Mesothelial cell of epicardium (in vitro differentiated cells): ENCODE data around the gene PRKAR2A. TPM values are rescaled to one million over a fixed set of nuclear protein-coding genes. Genes with fewer than 3 reads are reported as not detected.
"Not testable (repeated sequence)": the region's sequence is repeated elsewhere in the genome, so short reads cannot be mapped to it uniquely, and the experiment has no call there.

Source experiments
- DNase-seq, 2 experiments: peaks; one replicate each; pipeline ENCODE4 v3.0.0; 2021; ENCODE audit warnings: low spot score in 2 of 2; ENCODE audit not compliant: unreplicated experiment in 2 of 2
- H3K27ac Mint-ChIP-seq: 2 replicates; pipeline ENCODE4 v1.8.0; 2021; ENCODE audit warnings: mixed read lengths
- H3K27me3 Mint-ChIP-seq: 2 replicates; pipeline ENCODE4 v1.8.0; 2021; ENCODE audit warnings: low read depth, mixed read lengths
- H3K36me3 Mint-ChIP-seq: 2 replicates; pipeline ENCODE4 v1.8.0; 2021; ENCODE audit warnings: mixed read lengths
- H3K4me1 Mint-ChIP-seq: 2 replicates; pipeline ENCODE4 v1.8.0; 2021; ENCODE audit warnings: mixed read lengths
- H3K4me3 Mint-ChIP-seq: 2 replicates; pipeline ENCODE4 v1.8.0; 2021; ENCODE audit warnings: mild to moderate bottlenecking, moderate library complexity, mixed read lengths
- H3K9me3 Mint-ChIP-seq: 2 replicates; pipeline ENCODE4 v1.8.0; 2021; ENCODE audit warnings: mixed read lengths
- CTCF ChIP-seq: fragments of 200-600 bp; sonication (generic); IDR thresholded peaks from one replicate; pipeline ENCODE4 v1.5.0; 2021; ENCODE audit warnings: antibody characterized with exemption; ENCODE audit not compliant: unreplicated experiment
- total RNA-seq: library from RNA; stranded (reverse); gene quantifications from 3 replicates; pipeline ENCODE4 v1.2.1, GENCODE V29; 2021

The PRKAR2A gene
- total RNA-seq, 1 donor from 2014 or later = 35.4 TPM

- Mint-ChIP-seq H3K27ac (no peak overlapping the region), H3K36me3 (peaks cover 8% of the 10 kb centered on the region), H3K4me1 (no peaks in the 10 kb centered on the region), H3K4me3 (no peak overlapping the region), H3K9me3 (no peaks in the 10 kb centered on the region), H3K27me3 (no peaks in the 10 kb centered on the region)
- no peak for TF ChIP-seq CTCF
- DNase-seq = no peak
Observed at GRCh38 chr3:48837163-48837562, 10.5 kb downstream of the PRKAR2A start.

GRCh38 chr3:48835650-48836366 lies 11.9 kb downstream of the PRKAR2A start:
- no peaks in the 10 kb centered on the region for H3K9me3 Mint-ChIP-seq
- TF ChIP-seq CTCF = no peak
- H3K27me3 Mint-ChIP-seq = no peaks in the 10 kb centered on the region
- H3K36me3 Mint-ChIP-seq = peaks cover 8% of the 10 kb centered on the region
- H3K4me3 Mint-ChIP-seq = no peak overlapping the region
- no peak for DNase-seq
- H3K27ac Mint-ChIP-seq = no peak overlapping the region
- no peaks in the 10 kb centered on the region for H3K4me1 Mint-ChIP-seq

GRCh38 chr3:48832684-48833083 lies 15.0 kb downstream of the PRKAR2A start:
- Mint-ChIP-seq H3K4me1 (no peaks in the 10 kb centered on the region), H3K27me3 (no peaks in the 10 kb centered on the region), H3K27ac (no peak overlapping the region), H3K4me3 (no peak overlapping the region), H3K36me3 (peaks cover 6% of the 10 kb centered on the region), H3K9me3 (no peaks in the 10 kb centered on the region)
- DNase-seq = no peak
- TF ChIP-seq CTCF = no peak

- Mint-ChIP-seq H3K4me1 (no peaks in the 10 kb centered on the region), H3K36me3 (peaks cover 3% of the 10 kb centered on the region), H3K27me3 (no peaks in the 10 kb centered on the region), H3K27ac (no peak overlapping the region), H3K9me3 (no peaks in the 10 kb centered on the region), H3K4me3 (no peak overlapping the region)
- no peak for TF ChIP-seq CTCF
- peak in 1 of 2 experiments; percentile 10 for DNase-seq
Observed at GRCh38 chr3:48830715-48831114, 17.0 kb downstream of the PRKAR2A start.

GRCh38 chr3:48829525-48829924 lies 18.1 kb downstream of the PRKAR2A start:
- H3K9me3 Mint-ChIP-seq, H3K27me3 Mint-ChIP-seq, DNase-seq, H3K36me3 Mint-ChIP-seq, H3K27ac Mint-ChIP-seq, H3K4me1 Mint-ChIP-seq, H3K4me3 Mint-ChIP-seq: not testable (repeated sequence)

- H3K9me3 Mint-ChIP-seq, H3K4me1 Mint-ChIP-seq, H3K36me3 Mint-ChIP-seq, DNase-seq, H3K27ac Mint-ChIP-seq, H3K4me3 Mint-ChIP-seq, H3K27me3 Mint-ChIP-seq: not testable (repeated sequence)
Observed at GRCh38 chr3:48827874-48828273, 19.8 kb downstream of the PRKAR2A start.

GRCh38 chr3:48826451-48826850 lies 21.2 kb downstream of the PRKAR2A start:
- no peak for DNase-seq
- Mint-ChIP-seq H3K4me1 (no peaks in the 10 kb centered on the region), H3K4me3 (no peak overlapping the region), H3K27ac (no peak overlapping the region), H3K36me3 (no peaks in the 10 kb centered on the region), H3K9me3 (no peaks in the 10 kb centered on the region), H3K27me3 (no peaks in the 10 kb centered on the region)
- no peak for TF ChIP-seq CTCF
